WTC11 (cell line): Measurements from ENCODE around the gene ELMO1. TPM values are rescaled to one million over a fixed set of nuclear protein-coding genes. Genes with fewer than 3 reads are reported as not detected.

Source experiments
- ATAC-seq: fragments of 200-7000 bp; cut with Tn5 transposase; 2 replicates; pipeline ENCODE4 v1.10.0; 2021; ENCODE audit warnings: mild to moderate bottlenecking, moderate library complexity
- CTCF ChIA-PET: fragments of 300-600 bp; sonication (Branson Sonifier 250); formaldehyde crosslinking; loops from one replicate; lab custom pipeline; 2021; ENCODE audit warnings: antibody characterized with exemption; lab: Charles Lee
- POLR2A ChIA-PET: fragments of 350-600 bp; sonication (Branson Sonifier 250); formaldehyde crosslinking; loops from one replicate; lab custom pipeline; 2021; ENCODE audit warnings: antibody characterized with exemption; lab: Charles Lee
- DNase-seq: peaks from one replicate; pipeline ENCODE4 v3.0.0; 2021; ENCODE audit warnings: low spot score
- H3K27ac Mint-ChIP-seq: 2 replicates; pipeline ENCODE4 v1.8.0; 2021; ENCODE audit warnings: mixed read lengths
- H3K27me3 Mint-ChIP-seq: 2 replicates; pipeline ENCODE4 v1.8.0; 2021; ENCODE audit warnings: low read depth, mild to moderate bottlenecking, moderate library complexity, mixed read lengths
- H3K36me3 Mint-ChIP-seq: 2 replicates; pipeline ENCODE4 v1.8.0; 2021; ENCODE audit warnings: mixed read lengths
- H3K4me1 Mint-ChIP-seq: 2 replicates; pipeline ENCODE4 v1.8.0; 2022; ENCODE audit warnings: mixed read lengths
- H3K4me3 Mint-ChIP-seq: 2 replicates; pipeline ENCODE4 v1.8.0; 2021; ENCODE audit warnings: mild to moderate bottlenecking, moderate library complexity, mixed read lengths
- H3K9me3 Mint-ChIP-seq: 2 replicates; pipeline ENCODE4 v1.8.0; 2021; ENCODE audit warnings: mixed read lengths
- AR ChIP-seq: fragments of 250-450 bp; sonication (Bioruptor Pico); IDR thresholded peaks from 2 replicates; pipeline ENCODE4 v1.9.0; 2021; ENCODE audit warnings: mild to moderate bottlenecking
- ATF1 ChIP-seq: sonication (generic); formaldehyde crosslinking; IDR thresholded peaks from 2 replicates; pipeline ENCODE4 v1.8.1; 2023; ENCODE audit warnings: mild to moderate bottlenecking, moderate library complexity, missing genetic modification reagents
- CBFB ChIP-seq: sonication (generic); formaldehyde crosslinking; IDR thresholded peaks from 2 replicates; pipeline ENCODE4 v1.8.1; 2022; ENCODE audit warnings: mild to moderate bottlenecking, low read depth, missing genetic modification reagents
- CDX4 ChIP-seq: fragments of 250-450 bp; sonication (Bioruptor Pico); IDR thresholded peaks from 2 replicates; pipeline ENCODE4 v1.9.0; 2021; ENCODE audit warnings: moderate library complexity, mild to moderate bottlenecking, inconsistent platforms, borderline replicate concordance
- GRHL2 ChIP-seq: fragments of 250-450 bp; sonication (Bioruptor Pico); IDR thresholded peaks from 2 replicates; pipeline ENCODE4 v1.8.0; 2022; ENCODE audit warnings: mild to moderate bottlenecking, moderate library complexity; ENCODE audit not compliant: insufficient replicate concordance, severe bottlenecking
- HMGA2 ChIP-seq: fragments of 250-450 bp; sonication (Bioruptor Pico); IDR thresholded peaks from 2 replicates; pipeline ENCODE4 v1.4.0; 2021; ENCODE audit warnings: mild to moderate bottlenecking, moderate library complexity
- HMGXB4 ChIP-seq: sonication (generic); formaldehyde crosslinking; IDR thresholded peaks from 2 replicates; pipeline ENCODE4 v1.8.1; 2023; ENCODE audit warnings: mild to moderate bottlenecking, moderate library complexity, missing genetic modification reagents
- NFE2L1 ChIP-seq: sonication (generic); formaldehyde crosslinking; IDR thresholded peaks from 2 replicates; pipeline ENCODE4 v1.8.1; 2023; ENCODE audit warnings: missing genetic modification reagents
- NR2C2 ChIP-seq: sonication (generic); formaldehyde crosslinking; IDR thresholded peaks from 2 replicates; pipeline ENCODE4 v1.8.0; 2022; ENCODE audit warnings: mild to moderate bottlenecking, missing genetic modification reagents
- OVOL2 ChIP-seq: fragments of 250-450 bp; sonication (Bioruptor Pico); IDR thresholded peaks from 2 replicates; pipeline ENCODE4 v1.9.0; 2021; ENCODE audit warnings: mild to moderate bottlenecking, borderline replicate concordance
- PRRX2 ChIP-seq: fragments of 250-450 bp; sonication (Bioruptor Pico); IDR thresholded peaks from 2 replicates; pipeline ENCODE4 v1.8.0; 2021; ENCODE audit warnings: mild to moderate bottlenecking
- SMAD3 ChIP-seq: sonication (generic); formaldehyde crosslinking; IDR thresholded peaks from 2 replicates; pipeline ENCODE4 v1.8.0; 2022; ENCODE audit warnings: missing genetic modification reagents, mild to moderate bottlenecking, borderline replicate concordance
- SOX15 ChIP-seq: fragments of 250-450 bp; sonication (Bioruptor Pico); IDR thresholded peaks from 2 replicates; pipeline ENCODE4 v1.9.0; 2021; ENCODE audit warnings: mild to moderate bottlenecking
- SP1 ChIP-seq: sonication (generic); formaldehyde crosslinking; conservative IDR thresholded peaks from 2 replicates; pipeline ENCODE4 v1.8.1; 2022; ENCODE audit warnings: missing genetic modification reagents
- STAT6 ChIP-seq: sonication (generic); formaldehyde crosslinking; conservative IDR thresholded peaks from 2 replicates; pipeline ENCODE4 v1.8.1; 2023; ENCODE audit warnings: mild to moderate bottlenecking, low read depth, missing genetic modification reagents, moderate library complexity
- TP53 ChIP-seq: sonication (generic); formaldehyde crosslinking; IDR thresholded peaks from 2 replicates; pipeline ENCODE4 v1.8.1; 2023; ENCODE audit warnings: mild to moderate bottlenecking, missing genetic modification reagents
- ZNF138 ChIP-seq: sonication (generic); formaldehyde crosslinking; conservative IDR thresholded peaks from 2 replicates; pipeline ENCODE4 v1.8.1; 2022; ENCODE audit warnings: mild to moderate bottlenecking, moderate library complexity, missing genetic modification reagents
- ZNF232 ChIP-seq: sonication (generic); formaldehyde crosslinking; IDR thresholded peaks from 2 replicates; pipeline ENCODE4 v1.8.0; 2022; ENCODE audit warnings: mild to moderate bottlenecking, missing genetic modification reagents
- ZNF281 ChIP-seq: sonication (generic); formaldehyde crosslinking; IDR thresholded peaks from 2 replicates; pipeline ENCODE4 v1.8.0; 2023; ENCODE audit warnings: mild to moderate bottlenecking, missing genetic modification reagents
- ZNF425 ChIP-seq: fragments of 250-450 bp; sonication (Bioruptor Pico); conservative IDR thresholded peaks from 2 replicates; pipeline ENCODE4 v1.9.0; 2021; ENCODE audit warnings: mild to moderate bottlenecking
- total RNA-seq: library from RNA; stranded (reverse); gene quantifications from 3 replicates; pipeline ENCODE4 v1.2.3, GENCODE V29; 2021

Gene ELMO1
- total RNA-seq, 1 experiment from 2014 or later: 19.4 TPM

GRCh38 chr7:37304921-37305320 lies 143.7 kb downstream of the ELMO1 start:
- 0 out of 2 replicates have a peak, but pooled peaks cover 4% of the 10 kb centered on the region for H3K9me3 Mint-ChIP-seq
- H3K4me1 Mint-ChIP-seq: peaks cover 20% of the 10 kb centered on the region
- peaks cover 2% of the 10 kb centered on the region for H3K36me3 Mint-ChIP-seq
- no peak overlapping the region for H3K4me3 Mint-ChIP-seq
- ChIA-PET CTCF (no interaction called here), POLR2A (no interaction called here)
- no peak for ATAC-seq
- H3K27ac Mint-ChIP-seq: no peak overlapping the region
- no peak for DNase-seq
- no peaks in the 10 kb centered on the region for H3K27me3 Mint-ChIP-seq
- TF ChIP-seq NFE2L1 (CRISPR knock-in tag) (no peak), TP53 (CRISPR knock-in tag) (no peak), OVOL2 (no peak), SP1 (CRISPR knock-in tag) (no peak)

- POLR2A ChIA-PET: no interaction called here
- H3K9me3 Mint-ChIP-seq: peaks cover 6% of the 10 kb centered on the region
- ATAC-seq (no peak), DNase-seq (no peak)
- H3K27me3 Mint-ChIP-seq: no peaks in the 10 kb centered on the region
- H3K36me3 Mint-ChIP-seq: peaks cover 2% of the 10 kb centered on the region; the same call in 1 of the 2 replicates
- H3K4me1 Mint-ChIP-seq: no peaks in the 10 kb centered on the region
- TF ChIP-seq HMGA2 (CRISPR knock-in tag) (no peak), NR2C2 (CRISPR knock-in tag) (no peak), GRHL2 (CRISPR knock-in tag) (no peak), ZNF281 (CRISPR knock-in tag) (no peak), TP53 (CRISPR knock-in tag) (no peak), ATF1 (CRISPR knock-in tag) (no peak), ZNF232 (CRISPR knock-in tag) (no peak), AR (no peak), ZNF425 (CRISPR knock-in tag) (no peak), HMGXB4 (CRISPR knock-in tag) (no peak)
- CTCF ChIA-PET: interaction anchor here (0.7 kb wide), 1 partner anchor 12 kb away, joined by 3 read pairs; no protein-coding TSS in a partner anchor
- H3K4me3 Mint-ChIP-seq: no peak overlapping the region
- no peak overlapping the region for H3K27ac Mint-ChIP-seq
Measured at GRCh38 chr7:37297546-37297945, 151.1 kb downstream of the ELMO1 start.

GRCh38 chr7:37295401-37295800 lies 153.3 kb downstream of the ELMO1 start:
- ATAC-seq: no peak
- CTCF ChIA-PET: interaction anchor here (1.3 kb wide), 1 partner anchor 11 kb away, joined by 3 read pairs; no protein-coding TSS in a partner anchor
- Mint-ChIP-seq H3K36me3 (peaks cover 5% of the 10 kb centered on the region), H3K27me3 (no peaks in the 10 kb centered on the region), H3K9me3 (peaks cover 10% of the 10 kb centered on the region), H3K4me1 (no peaks in the 10 kb centered on the region), H3K4me3 (no peak overlapping the region), H3K27ac (no peak overlapping the region)
- DNase-seq: no peak
- POLR2A ChIA-PET: no interaction called here
- no peak for TF ChIP-seq SMAD3 (CRISPR knock-in tag)
- TF ChIP-seq CDX4 (CRISPR knock-in tag): no peak
- TF ChIP-seq PRRX2 (CRISPR knock-in tag): no peak
- TF ChIP-seq CBFB (CRISPR knock-in tag): no peak
- TF ChIP-seq STAT6: no peak
- no peak for TF ChIP-seq ZNF138 (CRISPR knock-in tag)
- no peak for TF ChIP-seq SOX15 (CRISPR knock-in tag)
